SKM-1 treated with dmso at 0.1 percent for 144 hours (cell line): ENCODE results near the gene STX1B.
A peak's percentile ranks its signal among the peaks of the same experiment; 100 is the strongest.
"Not testable (repeated sequence)": the region's sequence is repeated elsewhere in the genome, so short reads cannot be mapped to it uniquely, and the experiment has no call there.

Experiments used
- DNase-seq: peaks from one replicate; lab custom pipeline; 2025; ENCODE audit not compliant: unreplicated experiment; lab: John Stamatoyannopoulos, UW

The STX1B gene

GRCh38 chr16:30953511-30954124 lies 56.8 kb downstream of the STX1B start:
- DNase-seq = peak; percentile 44

- DNase-seq = no peak
Measured at GRCh38 chr16:30953111-30953510, 57.3 kb downstream of the STX1B start.

DNA sequence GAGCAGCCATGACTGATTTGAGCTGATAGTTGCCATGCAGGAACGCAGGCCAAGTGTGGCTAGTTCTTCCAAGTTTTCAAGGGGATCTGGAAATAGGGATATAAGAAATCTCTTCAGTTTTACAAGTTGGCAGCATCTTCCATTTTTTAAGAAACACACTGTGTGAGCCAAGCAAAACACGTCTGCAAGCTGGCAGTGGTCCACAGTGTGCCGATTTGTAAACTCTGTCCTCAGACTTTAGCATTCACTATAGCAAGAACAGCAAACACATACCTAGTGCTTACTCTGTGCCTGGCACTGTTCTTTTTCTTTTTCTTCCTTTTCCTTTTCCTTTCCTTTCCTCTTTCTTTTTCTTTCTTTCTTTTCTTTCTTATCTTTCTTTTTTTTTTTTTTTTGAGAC lies 58.7 kb downstream of the STX1B start:
- DNase-seq = no peak

DNA sequence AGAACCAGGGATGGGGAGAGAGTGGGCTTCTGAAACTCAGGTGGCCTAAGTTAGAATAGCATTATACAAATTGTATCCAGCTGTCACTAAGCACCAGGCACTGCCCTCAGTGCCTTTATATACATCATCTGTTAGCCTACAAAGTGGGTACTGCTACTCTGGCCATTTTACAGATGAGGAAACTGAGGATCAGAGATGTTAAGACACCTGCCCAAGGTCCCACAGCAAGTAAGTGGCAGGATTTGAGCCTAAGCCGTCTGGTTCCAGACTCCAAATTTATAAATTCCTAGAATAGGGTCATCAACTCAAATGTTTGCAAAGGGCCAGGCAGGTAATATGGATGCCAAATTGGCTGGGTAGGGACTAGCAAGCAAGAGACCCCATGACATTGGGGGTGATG lies 59.2 kb downstream of the STX1B start:
- DNase-seq = no peak

DNA sequence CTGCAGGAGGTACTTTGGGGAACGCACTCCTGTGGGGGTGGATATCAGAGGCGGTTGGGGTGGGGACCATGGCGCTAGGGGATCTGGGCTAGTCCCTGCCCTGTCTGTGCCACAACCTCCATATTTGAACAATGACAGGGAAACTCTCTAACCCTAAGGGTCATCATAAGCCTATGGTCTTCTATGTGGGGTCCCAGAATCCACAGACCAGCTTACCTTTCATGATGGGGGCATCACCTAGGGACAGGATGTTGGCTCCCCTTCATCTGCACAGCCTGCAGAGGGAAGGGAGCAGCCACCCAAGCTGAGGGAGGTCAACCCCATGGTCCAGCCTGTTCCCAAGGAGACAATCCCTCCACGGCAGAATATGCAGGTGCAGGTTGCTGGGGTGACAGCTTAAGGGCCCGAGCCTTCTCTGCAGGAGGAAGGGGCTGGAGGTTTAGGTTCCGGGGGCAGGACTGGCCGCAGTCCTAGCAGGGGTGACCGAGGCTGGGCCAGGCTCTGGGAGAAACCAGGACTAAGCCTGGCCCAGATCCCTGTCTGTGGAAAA lies 59.8 kb downstream of the STX1B start:
- DNase-seq = no peak

DNA sequence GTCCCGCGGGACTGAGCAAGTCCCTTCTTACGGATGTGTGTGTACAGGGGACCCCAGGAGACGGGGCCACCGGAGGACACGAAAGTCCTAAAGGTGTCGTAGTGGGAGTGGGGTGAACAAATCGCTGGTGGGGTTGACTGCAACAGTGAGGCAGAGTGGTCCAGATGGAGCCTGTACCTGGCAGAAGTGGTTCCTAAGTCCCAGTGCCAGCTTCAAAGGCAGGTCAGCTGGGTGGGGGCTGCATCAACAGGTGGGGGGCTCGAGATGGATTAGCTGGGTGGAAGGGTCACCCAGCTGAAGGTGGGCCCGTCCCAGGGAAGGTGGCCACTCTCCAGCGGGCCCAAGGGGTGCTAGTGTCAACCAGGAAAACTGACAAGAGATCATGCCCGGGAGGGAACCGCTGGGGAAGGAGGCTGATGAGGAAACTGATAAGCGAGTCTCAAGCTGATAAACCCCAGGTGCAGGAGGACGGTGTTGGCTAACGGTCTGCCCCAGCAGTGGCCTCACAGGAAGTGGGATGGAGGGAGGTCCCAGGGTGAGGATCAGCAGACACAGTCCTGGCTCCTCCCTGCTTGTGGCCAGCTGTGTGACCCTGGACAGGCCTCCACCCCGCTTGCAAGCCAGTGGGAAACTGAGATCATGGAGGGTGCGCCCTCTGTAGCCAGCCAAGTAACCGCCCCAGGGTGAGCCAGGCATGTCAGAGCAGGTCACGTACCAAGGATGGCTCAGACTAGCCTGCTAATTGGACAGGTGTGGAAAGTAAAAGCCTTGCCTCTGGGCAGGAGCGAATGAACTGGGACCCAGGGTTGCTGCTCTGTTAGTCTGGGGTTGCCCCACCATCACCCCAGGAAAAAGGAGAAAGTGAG lies 60.6 kb downstream of the STX1B start:
- peak; percentile 84 for DNase-seq

DNA sequence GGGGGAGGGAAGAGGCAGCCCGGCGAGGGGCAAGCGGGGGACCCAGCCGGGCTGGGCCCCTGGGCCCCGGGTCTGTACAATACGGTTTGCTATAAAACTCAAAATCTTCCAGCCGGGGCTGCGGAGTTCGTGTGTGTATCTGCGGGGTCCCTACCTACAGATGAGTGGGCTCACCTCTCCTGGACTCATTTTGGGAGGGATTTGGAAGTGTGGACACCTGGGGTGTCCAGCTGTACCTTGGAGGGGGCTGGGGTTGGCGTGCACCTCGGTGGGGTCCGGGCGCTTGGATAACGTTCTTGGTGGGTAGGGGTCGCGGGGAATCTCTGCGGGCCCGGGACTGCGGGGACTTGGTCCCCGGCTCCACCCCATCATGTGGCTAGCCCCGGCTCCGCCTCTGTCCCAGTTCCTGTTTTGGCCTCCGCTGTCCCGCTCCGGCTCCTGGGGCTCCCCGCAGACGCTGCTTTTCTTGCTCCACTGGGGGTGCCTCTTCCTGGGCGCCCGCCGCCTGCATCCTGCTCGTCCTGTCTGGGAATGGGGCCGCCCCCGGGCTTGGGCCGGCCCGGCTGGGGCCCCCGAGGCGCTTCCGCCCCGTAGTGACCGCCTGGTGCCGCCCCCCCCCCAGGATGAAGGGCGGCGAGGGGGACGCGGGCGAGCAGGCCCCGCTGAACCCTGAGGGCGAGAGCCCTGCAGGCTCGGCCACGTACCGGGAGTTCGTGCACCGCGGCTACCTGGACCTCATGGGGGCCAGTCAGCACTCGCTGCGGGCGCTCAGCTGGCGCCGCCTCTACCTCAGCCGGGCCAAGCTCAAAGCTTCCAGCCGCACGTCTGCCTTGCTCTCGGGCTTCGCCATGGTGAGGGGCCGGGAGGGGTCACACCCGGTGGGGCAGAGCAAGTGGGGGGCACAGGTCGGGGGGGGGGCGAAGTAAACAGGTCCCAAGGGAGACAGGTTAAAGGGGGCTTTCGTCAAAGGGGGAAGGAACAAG lies 61.5 kb downstream of the STX1B start, which contains the start of gene ORAI3:
TSS of gene ORAI3 (plus strand) at position 402 of the 983 bp plus-strand sequence. CDS start at position 624, 222 bp downstream.
- DNase-seq = peak; percentile 88

DNA sequence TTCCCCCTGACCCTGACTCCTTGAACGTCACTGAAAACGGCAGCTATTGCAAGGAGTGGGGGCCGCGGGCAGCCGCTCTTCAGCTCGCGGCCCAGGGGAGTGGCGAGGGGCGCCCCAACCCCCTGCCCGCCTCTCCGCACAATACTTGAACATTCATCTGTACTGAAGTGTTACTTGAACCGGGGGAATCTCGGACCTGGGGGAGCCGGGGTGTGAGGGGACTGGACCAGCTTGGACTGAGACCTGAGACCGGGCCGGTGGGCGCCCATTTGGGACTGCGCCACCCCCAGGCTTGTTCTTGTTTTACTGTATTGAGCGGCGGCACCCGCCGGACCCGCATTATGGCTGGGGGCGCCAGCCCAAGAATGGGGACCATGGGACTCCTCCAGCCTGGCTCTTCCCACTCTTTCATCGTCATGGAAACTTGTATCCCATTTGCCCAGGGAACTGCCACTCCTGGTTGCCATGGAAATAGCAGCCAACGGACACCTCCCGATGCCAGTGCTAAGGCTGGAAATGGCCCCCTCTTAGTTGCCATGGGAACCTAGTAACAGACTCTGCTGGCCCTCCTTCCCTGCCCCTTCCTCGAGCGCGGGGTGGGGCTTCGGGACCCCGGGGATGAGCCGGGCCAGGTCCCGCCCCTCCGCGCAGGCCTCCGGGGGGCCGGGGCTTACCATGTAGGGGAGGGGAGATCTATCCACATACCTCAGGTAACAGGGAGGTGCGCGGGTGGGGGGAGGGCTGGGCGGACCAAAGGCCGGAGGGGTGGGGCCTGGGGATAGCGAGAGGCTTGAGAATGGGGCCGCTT lies 62.4 kb downstream of the STX1B start:
- DNase-seq = no peak

DNA sequence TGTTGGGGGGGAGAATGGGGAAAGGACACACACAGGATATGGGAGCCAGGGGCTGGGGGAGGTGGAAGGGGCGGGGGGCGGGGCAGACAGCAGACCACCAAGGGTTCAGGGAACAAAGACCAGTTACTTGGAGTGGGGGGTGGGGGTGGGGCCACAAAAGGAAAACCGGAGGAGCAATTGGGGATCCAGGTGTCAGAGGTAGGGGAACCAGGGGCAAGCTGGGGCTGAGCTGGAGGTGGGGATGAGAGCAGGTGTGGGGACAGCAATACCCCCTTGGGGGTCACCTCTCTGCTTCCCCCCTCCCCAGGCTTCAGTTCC lies 62.9 kb downstream of the STX1B start:
- DNase-seq = no peak

- DNase-seq = no peak
Measured at GRCh38 chr16:30946671-30947540, 63.5 kb downstream of the STX1B start.

DNA sequence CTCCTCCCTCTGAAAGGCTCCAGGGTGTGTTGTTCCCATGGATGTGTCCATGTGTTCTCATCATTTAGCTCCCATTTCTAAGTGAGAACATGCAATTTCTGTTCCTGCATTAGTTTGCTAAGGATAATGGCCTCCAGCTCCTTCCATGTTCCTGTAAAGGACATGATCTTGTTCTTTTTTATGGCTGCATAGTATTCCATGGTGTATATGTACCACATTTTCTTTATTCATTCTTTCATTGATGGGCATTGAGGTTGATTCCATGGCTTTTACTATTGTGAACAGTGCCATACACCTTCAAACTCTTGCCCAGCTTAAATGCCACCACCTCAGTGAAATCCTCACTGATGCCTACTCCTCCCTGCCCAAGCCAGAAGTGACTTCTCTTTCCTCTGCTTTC lies 66.1 kb downstream of the STX1B start:
- DNase-seq = no peak

DNA sequence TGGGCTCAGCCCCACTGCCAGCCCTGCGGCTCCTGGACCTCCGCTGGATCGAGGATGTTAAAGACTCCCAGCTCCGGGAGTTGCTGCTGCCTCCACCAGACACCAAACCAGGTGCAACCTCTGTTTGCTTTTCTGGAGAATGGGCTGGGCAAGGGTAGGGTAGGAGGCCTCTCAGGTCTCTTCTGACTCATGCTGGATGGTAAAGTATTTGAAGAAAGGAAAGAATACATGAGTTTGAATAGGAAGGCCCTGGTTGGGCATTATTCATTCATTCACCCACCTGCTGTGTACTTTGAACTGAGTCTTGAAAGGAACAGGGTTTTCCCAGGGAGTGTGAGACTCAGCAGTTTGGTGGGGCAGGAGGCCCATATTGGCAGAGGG lies 68.0 kb downstream of the STX1B start:
- no peak for DNase-seq

DNA sequence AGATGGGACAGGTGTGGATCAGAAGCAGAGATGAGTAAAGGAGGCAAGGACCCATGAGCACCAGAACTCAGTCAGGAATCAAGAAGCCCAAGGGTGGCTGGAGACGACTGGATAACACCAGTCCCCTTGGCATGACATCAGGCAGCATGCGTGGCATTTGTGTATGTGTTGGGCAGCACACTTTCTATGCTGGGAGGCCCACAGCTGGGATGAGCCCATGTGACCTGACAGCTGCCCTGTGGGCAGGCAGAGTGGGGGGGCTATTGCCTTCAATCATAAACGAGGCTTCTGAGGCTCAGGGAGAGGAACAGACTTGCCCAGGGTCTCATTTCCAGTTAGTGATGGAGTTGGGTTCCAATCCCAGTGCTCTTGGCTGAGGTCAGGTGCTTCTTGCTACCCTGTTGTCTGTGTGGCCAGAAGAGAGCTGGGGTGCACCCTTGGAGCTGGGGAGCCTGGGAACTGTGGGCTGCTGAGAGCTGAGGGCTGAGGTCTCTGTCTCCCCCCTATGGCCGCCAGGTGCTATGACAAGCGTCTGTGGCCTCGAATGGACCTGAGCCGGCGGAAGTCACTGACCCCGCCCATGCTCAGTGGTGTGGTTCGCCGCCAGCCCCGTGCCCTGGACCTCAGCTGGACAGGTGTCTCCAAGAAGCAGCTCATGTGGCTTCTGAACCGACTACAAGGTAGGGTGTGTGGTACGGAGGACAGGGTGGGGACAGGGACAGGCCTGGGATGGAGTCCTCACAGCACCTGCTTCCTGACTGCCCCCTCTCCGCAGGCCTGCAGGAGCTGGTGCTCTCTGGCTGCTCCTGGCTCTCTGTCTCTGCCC lies 68.6 kb downstream of the STX1B start:
- DNase-seq = peak; percentile 64

DNA sequence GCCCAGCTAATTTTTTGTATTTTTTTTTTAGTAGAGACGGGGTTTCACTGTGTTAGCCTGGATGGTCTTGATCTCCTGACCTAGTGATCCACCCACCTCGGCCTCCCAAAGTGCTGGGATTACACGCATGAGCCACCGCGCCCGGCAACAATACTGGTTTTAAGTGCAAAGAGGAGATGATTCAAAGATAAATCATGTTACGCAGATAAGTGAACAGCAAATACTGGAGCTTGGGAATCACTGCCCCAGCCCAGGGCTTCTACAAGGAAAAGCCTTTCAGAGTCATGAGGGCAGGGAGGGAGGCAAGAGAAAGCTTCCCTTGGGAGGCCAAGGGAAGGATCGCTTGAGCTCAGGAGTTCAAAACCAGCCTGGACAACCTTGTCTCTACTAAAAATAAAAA lies 70.9 kb downstream of the STX1B start:
- DNase-seq = not testable (repeated sequence)
